ENCODE measurements around the gene BCAR3. TPM values are rescaled to one million over a fixed set of nuclear protein-coding genes. Genes with fewer than 3 reads are reported as not detected.

The BCAR3 gene
- total RNA-seq, 3 donors from 2014 or later (not counting 1 experiment from before 2014, with no cell fraction given) = 0.52 to 6.5 (median 2.4) TPM

DNA sequence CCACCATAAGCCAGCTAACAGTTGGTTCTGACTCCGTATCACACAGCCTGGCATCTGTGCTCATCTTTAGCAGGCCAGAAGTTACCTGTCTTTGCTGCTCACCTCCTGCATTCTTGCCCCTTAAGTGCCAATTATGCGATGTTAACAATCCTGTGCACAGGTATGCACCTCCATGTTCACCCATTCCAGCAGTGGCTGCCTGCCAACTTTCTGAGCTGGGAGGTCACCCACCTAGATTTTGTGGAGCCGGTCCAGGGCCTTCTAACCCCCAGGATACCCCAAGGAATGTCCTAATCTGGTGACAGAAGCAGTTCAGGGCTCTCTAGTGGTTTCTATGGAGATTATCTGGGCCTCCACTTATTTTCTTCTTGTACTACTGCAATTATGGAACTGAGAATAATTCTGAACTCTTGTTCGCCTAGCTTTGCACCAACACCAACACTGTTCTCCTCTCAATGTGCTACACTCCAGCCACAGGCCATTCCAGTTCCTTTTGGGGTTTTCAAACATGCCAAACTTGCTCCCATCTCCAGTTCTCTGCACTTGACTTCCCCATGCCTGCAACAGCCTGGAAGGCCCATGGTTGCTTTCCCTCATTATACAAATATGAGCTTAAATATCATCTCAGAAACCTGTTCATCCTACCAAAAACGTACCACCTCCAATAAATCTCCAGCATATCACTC, 9.0 kb downstream of the BCAR3 start:
- 88% methylated on average over 4 of the region's 5 CpGs for WGBS (ENCODE audit: insufficient coverage)
- Mint-ChIP-seq H3K4me1 (no peaks in the 10 kb centered on the region), H3K4me3 (no peak overlapping the region), H3K36me3 (no peaks in the 10 kb centered on the region), H3K9me3 (no peaks in the 10 kb centered on the region), H3K27me3 (ENCODE audit: low read depth in 2 of 2) (peaks cover 6 to 11% of the 10 kb centered on the region in 2 donors), H3K27ac (no peak overlapping the region)
- no peak for ATAC-seq
- Histone ChIP-seq H3K27ac (ENCODE audit: low read length) (no peak overlapping the region), H3K9me3 (ENCODE audit: control insufficient read depth, insufficient read depth, low read length) (no peaks in the 10 kb centered on the region), H3K4me1 (ENCODE audit: control insufficient read depth, insufficient read depth, low read length) (no peaks in the 10 kb centered on the region), H3K4me3 (ENCODE audit: low read length) (no peak overlapping the region), H3K36me3 (ENCODE audit: control insufficient read depth, insufficient read depth, low read length) (no peaks in the 10 kb centered on the region), H3K27me3 (ENCODE audit: control insufficient read depth, insufficient read depth, low read length) (no peaks in the 10 kb centered on the region)
- intact Hi-C loops (cut with micrococcal nuclease) = no loop called here
- TF ChIP-seq, protein P1, sequence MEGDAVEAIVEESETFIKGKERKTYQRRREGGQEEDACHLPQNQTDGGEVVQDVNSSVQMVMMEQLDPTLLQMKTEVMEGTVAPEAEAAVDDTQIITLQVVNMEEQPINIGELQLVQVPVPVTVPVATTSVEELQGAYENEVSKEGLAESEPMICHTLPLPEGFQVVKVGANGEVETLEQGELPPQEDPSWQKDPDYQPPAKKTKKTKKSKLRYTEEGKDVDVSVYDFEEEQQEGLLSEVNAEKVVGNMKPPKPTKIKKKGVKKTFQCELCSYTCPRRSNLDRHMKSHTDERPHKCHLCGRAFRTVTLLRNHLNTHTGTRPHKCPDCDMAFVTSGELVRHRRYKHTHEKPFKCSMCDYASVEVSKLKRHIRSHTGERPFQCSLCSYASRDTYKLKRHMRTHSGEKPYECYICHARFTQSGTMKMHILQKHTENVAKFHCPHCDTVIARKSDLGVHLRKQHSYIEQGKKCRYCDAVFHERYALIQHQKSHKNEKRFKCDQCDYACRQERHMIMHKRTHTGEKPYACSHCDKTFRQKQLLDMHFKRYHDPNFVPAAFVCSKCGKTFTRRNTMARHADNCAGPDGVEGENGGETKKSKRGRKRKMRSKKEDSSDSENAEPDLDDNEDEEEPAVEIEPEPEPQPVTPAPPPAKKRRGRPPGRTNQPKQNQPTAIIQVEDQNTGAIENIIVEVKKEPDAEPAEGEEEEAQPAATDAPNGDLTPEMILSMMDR (IDR thresholded peaks at IDR 0.05) = no peak
- no peak for DNase-seq

DNA sequence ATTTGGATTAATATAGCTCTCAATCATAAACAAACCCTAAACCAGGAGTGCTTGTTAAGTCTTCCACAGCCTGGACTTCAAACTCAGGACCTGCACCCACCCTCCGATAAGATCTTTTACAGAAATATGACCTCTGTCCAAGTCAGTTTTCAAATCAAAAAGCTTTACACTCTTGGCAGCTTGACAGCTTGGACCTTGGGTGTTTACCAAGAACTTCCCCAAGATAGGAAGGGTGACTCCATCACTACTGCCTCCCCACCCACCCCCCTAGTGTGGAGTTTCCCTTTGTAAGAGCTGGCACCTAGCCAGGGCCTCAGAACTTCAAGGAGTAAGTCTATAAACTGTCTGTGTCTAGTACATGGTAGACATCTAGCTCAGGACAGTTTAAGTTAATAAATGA, 9.6 kb downstream of the BCAR3 start:
- no peak overlapping the region for H3K4me3 Mint-ChIP-seq
- 95% methylated on average over 1 of the region's 1 CpG for WGBS (ENCODE audit: insufficient coverage)
- Histone ChIP-seq H3K27me3 (ENCODE audit: control insufficient read depth, insufficient read depth, low read length) (no peaks in the 10 kb centered on the region), H3K9me3 (ENCODE audit: control insufficient read depth, insufficient read depth, low read length) (no peaks in the 10 kb centered on the region), H3K4me1 (ENCODE audit: control insufficient read depth, insufficient read depth, low read length) (no peaks in the 10 kb centered on the region), H3K4me3 (ENCODE audit: low read length) (no peak overlapping the region), H3K36me3 (ENCODE audit: control insufficient read depth, insufficient read depth, low read length) (no peaks in the 10 kb centered on the region), H3K27ac (ENCODE audit: low read length) (no peak overlapping the region)
- H3K9me3 Mint-ChIP-seq = no peaks in the 10 kb centered on the region
- peaks cover 2 to 11% of the 10 kb centered on the region in 2 donors for H3K27me3 Mint-ChIP-seq (ENCODE audit: low read depth in 2 of 2)
- intact Hi-C loops (cut with micrococcal nuclease) = no loop called here
- DNase-seq (peak in 1 of 2 donors; percentile 15), ATAC-seq (no peak)
- no peaks in the 10 kb centered on the region for H3K36me3 Mint-ChIP-seq
- H3K27ac Mint-ChIP-seq = no peak overlapping the region
- TF ChIP-seq, protein P1 (IDR thresholded peaks at IDR 0.05) = no peak
- H3K4me1 Mint-ChIP-seq = no peaks in the 10 kb centered on the region

DNA sequence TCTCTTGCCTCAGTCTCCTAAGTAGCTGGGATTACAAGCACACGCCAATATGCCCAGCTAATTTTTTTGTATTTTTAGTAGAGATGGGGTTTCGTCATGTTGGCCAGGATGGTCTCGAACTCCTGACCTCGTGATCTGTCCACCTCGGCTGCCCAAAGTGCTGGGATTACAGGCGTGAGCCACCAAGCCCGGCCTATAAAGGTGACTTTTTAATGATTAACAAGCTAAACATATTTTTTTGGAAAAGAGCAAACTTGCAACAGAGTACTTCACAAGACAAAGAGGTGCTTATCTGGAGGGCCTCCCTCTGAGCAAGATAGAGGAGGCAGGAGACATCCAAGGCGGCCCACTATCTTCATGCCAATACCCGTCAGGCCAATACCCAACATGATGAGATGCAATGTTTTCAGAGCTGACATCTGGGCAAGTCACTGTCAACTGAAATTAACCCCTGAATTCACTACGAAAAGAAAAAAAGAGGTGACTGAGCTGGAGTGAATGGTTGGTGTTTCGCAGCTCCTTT, 10.5 kb downstream of the BCAR3 start:
- no peak for ATAC-seq
- no peak overlapping the region for H3K27ac Mint-ChIP-seq

More for the DNA sequence above, 10.5 kb downstream of the BCAR3 start:
- H3K36me3 Mint-ChIP-seq = no peaks in the 10 kb centered on the region
- WGBS (ENCODE audit: insufficient coverage) = 94% methylated on average over 11 of the region's 11 CpGs
- H3K27me3 Mint-ChIP-seq (ENCODE audit: low read depth in 2 of 2) = peaks cover 0 to 10% of the 10 kb centered on the region in 2 donors
- intact Hi-C loops (cut with micrococcal nuclease) = no loop called here
- Histone ChIP-seq H3K27ac (ENCODE audit: low read length) (no peak overlapping the region), H3K4me1 (ENCODE audit: control insufficient read depth, insufficient read depth, low read length) (no peaks in the 10 kb centered on the region), H3K36me3 (ENCODE audit: control insufficient read depth, insufficient read depth, low read length) (no peaks in the 10 kb centered on the region), H3K4me3 (ENCODE audit: low read length) (no peak overlapping the region), H3K27me3 (ENCODE audit: control insufficient read depth, insufficient read depth, low read length) (no peaks in the 10 kb centered on the region), H3K9me3 (ENCODE audit: control insufficient read depth, insufficient read depth, low read length) (no peaks in the 10 kb centered on the region)
- DNase-seq = no peak
- TF ChIP-seq, protein P1 (IDR thresholded peaks at IDR 0.05) = no peak
- H3K4me1 Mint-ChIP-seq = no peaks in the 10 kb centered on the region
- no peaks in the 10 kb centered on the region for H3K9me3 Mint-ChIP-seq
- H3K4me3 Mint-ChIP-seq = no peak overlapping the region

Data from natural killer cell (primary cell).